IMR-90 (cell line): ENCODE results near the gene CP. TPM values are rescaled to one million over a fixed set of nuclear protein-coding genes. Genes with fewer than 3 reads are reported as not detected.

Experiments used
- ATAC-seq: fragments of 200-7000 bp; cut with Tn5 transposase; 2 replicates; pipeline ENCODE4 v1.9.1; 2020; ENCODE audit warnings: low read depth, mild to moderate bottlenecking, moderate library complexity
- BruUV-seq: library from RNA; stranded (reverse); fragments of 400-500 nt; replicated peaks from 2 replicates; lab custom pipeline; 2021; lab: Mats Ljungman, UMichigan
- CTCF ChIA-PET: fragments of 300-600 bp; formaldehyde crosslinking; extraction: SDS; loops from one replicate; lab custom pipeline; 2021; ENCODE audit warnings: antibody characterized with exemption; lab: Yijun Ruan, JAX
- POLR2A ChIA-PET: fragments of 300-600 bp; sonication (Branson Sonifier 250); formaldehyde crosslinking; loops from one replicate; lab custom pipeline; 2022; ENCODE audit warnings: antibody characterized with exemption; ENCODE audit not compliant: unreplicated experiment; lab: Charles Lee
- DNase-seq: peaks from one replicate; pipeline ENCODE4 v3.0.0; 2013
- H2AFZ ChIP-seq: replicated peaks from 2 replicates; pipeline ENCODE3; 2013; ENCODE audit warnings: low read length, mild to moderate bottlenecking; ENCODE audit not compliant: poor library complexity
- H2AK5ac ChIP-seq: 2 replicates; pipeline ENCODE4 v1.6.1; 2013; ENCODE audit warnings: low read depth, low read length, inconsistent platforms
- H2AK9ac ChIP-seq: replicated peaks from 2 replicates; pipeline ENCODE3; 2013; ENCODE audit warnings: mild to moderate bottlenecking, low read depth, low read length, moderate library complexity; ENCODE audit not compliant: poor library complexity
- H2BK120ac ChIP-seq: 2 replicates; pipeline ENCODE4 v1.6.1; 2013; ENCODE audit warnings: low read depth, low read length, inconsistent platforms
- H2BK15ac ChIP-seq: 3 replicates; pipeline ENCODE4 v1.6.1; 2013; ENCODE audit warnings: low read depth, low read length, inconsistent platforms
- H2BK20ac ChIP-seq: 2 replicates; pipeline ENCODE4 v1.6.1; 2013; ENCODE audit warnings: low read depth, mild to moderate bottlenecking, inconsistent platforms, low read length, moderate library complexity
- H2BK5ac ChIP-seq: 2 replicates; pipeline ENCODE4 v1.6.1; 2013; ENCODE audit warnings: mild to moderate bottlenecking, low read depth, low read length, inconsistent platforms; ENCODE audit not compliant: poor library complexity, severe bottlenecking
- H3K14ac ChIP-seq: replicated peaks from 2 replicates; pipeline ENCODE4 v1.6.1; 2013; ENCODE audit warnings: low read depth, low read length, inconsistent platforms
- H3K18ac ChIP-seq: 2 replicates; pipeline ENCODE4 v1.6.1; 2013; ENCODE audit warnings: low read depth, low read length, control low read depth
- H3K23ac ChIP-seq: 2 replicates; pipeline ENCODE4 v1.6.1; 2013; ENCODE audit warnings: low read depth, low read length, inconsistent platforms
- H3K27ac ChIP-seq: 2 replicates; pipeline ENCODE4 v1.5.1; 2013; ENCODE audit warnings: mild to moderate bottlenecking, control low read depth, low read length; ENCODE audit not compliant: insufficient read depth
- H3K27me3 ChIP-seq: 2 replicates; pipeline ENCODE4 v1.6.1; 2013; ENCODE audit warnings: low read length; ENCODE audit not compliant: control insufficient read depth, insufficient read depth
- H3K36me3 ChIP-seq: 2 replicates; pipeline ENCODE4 v1.6.1; 2013; ENCODE audit warnings: low read length, mixed read lengths; ENCODE audit not compliant: control insufficient read depth, insufficient read depth
- H3K4ac ChIP-seq: 2 replicates; pipeline ENCODE4 v1.6.1; 2013; ENCODE audit warnings: low read depth, low read length, inconsistent platforms
- H3K4me1 ChIP-seq: 2 replicates; pipeline ENCODE4 v1.6.1; 2013; ENCODE audit warnings: low read length, mixed read lengths; ENCODE audit not compliant: control insufficient read depth, insufficient read depth
- H3K4me2 ChIP-seq: 2 replicates; pipeline ENCODE4 v1.6.1; 2013; ENCODE audit warnings: low read depth, mild to moderate bottlenecking, control low read depth, low read length, moderate library complexity
- H3K4me3 ChIP-seq: 2 replicates; pipeline ENCODE4 v1.5.1; 2013; ENCODE audit warnings: low read depth, mild to moderate bottlenecking, control low read depth, low read length, moderate library complexity; ENCODE audit not compliant: insufficient read depth
- H3K56ac ChIP-seq: 2 replicates; pipeline ENCODE4 v1.6.1; 2013; ENCODE audit warnings: low read length, inconsistent platforms; ENCODE audit not compliant: insufficient read depth; ENCODE audit errors: extremely low read depth
- H3K79me1 ChIP-seq, 2 experiments: 2 replicates each; pipeline ENCODE4 v1.6.1; 2013; ENCODE audit warnings: low read length in 2 of 2, inconsistent platforms in 1 of 2, low read depth in 1 of 2
- H3K9ac ChIP-seq: 2 replicates; pipeline ENCODE4 v1.6.1; 2013; ENCODE audit warnings: low read depth, low read length, control low read depth
- H3K9me1 ChIP-seq: 2 replicates; pipeline ENCODE4 v1.6.1; 2013; ENCODE audit warnings: low read length, inconsistent platforms; ENCODE audit not compliant: insufficient read depth
- H3K9me3 ChIP-seq: 2 replicates; pipeline ENCODE4 v1.6.1; 2013; ENCODE audit warnings: low read length; ENCODE audit not compliant: control insufficient read depth, insufficient read depth
- H4K20me1 ChIP-seq: 2 replicates; pipeline ENCODE4 v1.6.1; 2013; ENCODE audit warnings: low read length, inconsistent platforms; ENCODE audit not compliant: insufficient read depth
- H4K5ac ChIP-seq: 2 replicates; pipeline ENCODE4 v1.6.1; 2013; ENCODE audit warnings: mild to moderate bottlenecking, low read depth, low read length, control low read depth
- H4K8ac ChIP-seq, 2 experiments: 2 replicates each; pipeline ENCODE4 v1.6.1; 2013; ENCODE audit warnings: low read depth in 2 of 2, low read length in 2 of 2, control low read depth in 1 of 2, inconsistent platforms in 1 of 2
- H4K91ac ChIP-seq: 2 replicates; pipeline ENCODE4 v1.6.1; 2013; ENCODE audit warnings: low read depth, low read length, inconsistent platforms; ENCODE audit not compliant: insufficient read depth
- BHLHE40 ChIP-seq: fragments of 150-350 bp; IDR thresholded peaks from 2 replicates; pipeline ENCODE4 v1.6.1; 2016; ENCODE audit warnings: mild to moderate bottlenecking, low read depth, low read length
- CEBPB ChIP-seq: IDR thresholded peaks from 2 replicates; pipeline ENCODE4 v1.6.1; 2012; ENCODE audit warnings: low read depth, low read length, improper control_type of control experiment
- CHD1 ChIP-seq: IDR thresholded peaks from 2 replicates; pipeline ENCODE4 v1.6.1; 2012; ENCODE audit warnings: low read depth, low read length, improper control_type of control experiment
- CTCF ChIP-seq: conservative IDR thresholded peaks from 2 replicates; pipeline ENCODE4 v1.5.1; 2012; ENCODE audit warnings: mild to moderate bottlenecking, low read depth, low read length, improper control_type of control experiment
- ELK1 ChIP-seq: fragments of 150-350 bp; IDR thresholded peaks from 2 replicates; pipeline ENCODE4 v1.6.1; 2016; ENCODE audit warnings: low read depth, mild to moderate bottlenecking, low read length, moderate library complexity, borderline replicate concordance
- MAZ ChIP-seq: IDR thresholded peaks from 2 replicates; pipeline ENCODE4 v1.6.1; 2012; ENCODE audit warnings: low read depth, mild to moderate bottlenecking, low read length, improper control_type of control experiment, moderate library complexity, borderline replicate concordance
- MXI1 ChIP-seq: IDR thresholded peaks from 2 replicates; pipeline ENCODE4 v1.6.1; 2012; ENCODE audit warnings: low read depth, mild to moderate bottlenecking, low read length, moderate library complexity, borderline replicate concordance
- NFE2L2 ChIP-seq: fragments of 150-350 bp; IDR thresholded peaks from 2 replicates; pipeline ENCODE4 v1.6.1; 2016; ENCODE audit warnings: low read depth, mild to moderate bottlenecking, low read length
- POLR2A ChIP-seq: IDR thresholded peaks from 2 replicates; pipeline ENCODE4 v1.6.1; 2012; ENCODE audit warnings: mild to moderate bottlenecking, low read depth, low read length
- RAD21 ChIP-seq: IDR thresholded peaks from 2 replicates; pipeline ENCODE4 v1.6.1; 2012; ENCODE audit warnings: low read length, improper control_type of control experiment
- RCOR1 ChIP-seq: IDR thresholded peaks from 2 replicates; pipeline ENCODE4 v1.6.1; 2012; ENCODE audit warnings: mild to moderate bottlenecking, low read length, improper control_type of control experiment; ENCODE audit not compliant: insufficient replicate concordance
- RFX5 ChIP-seq: IDR thresholded peaks from 2 replicates; pipeline ENCODE4 v1.8.0; 2012; ENCODE audit warnings: low read depth, mild to moderate bottlenecking, low read length, moderate library complexity
- USF2 ChIP-seq: fragments of 150-350 bp; IDR thresholded peaks from 2 replicates; pipeline ENCODE4 v1.6.1; 2017; ENCODE audit warnings: mild to moderate bottlenecking, antibody characterized with exemption, low read length, low read depth
- dilution Hi-C: fragments of 300-500 bp; cut with HindIII; formaldehyde crosslinking; loops from one replicate; pipeline ENCODE4 v1.14.3; 2018; ENCODE audit warnings: low sequenced_read_pairs; ENCODE audit not compliant: unreplicated experiment
- in situ Hi-C: fragments of 300-500 bp; cut with MboI; formaldehyde crosslinking; loops from 3 replicates; pipeline ENCODE4 v1.14.3; 2019; ENCODE audit warnings: low sequenced_read_pairs, inconsistent platforms, mixed read lengths
- intact Hi-C: fragments of 100-400 bp; cut with micrococcal nuclease; formaldehyde crosslinking; loops from 2 replicates; pipeline ENCODE4 v1.10.0; 2022
- polyA plus RNA-seq, 3 experiments: library from polyadenylated mRNA; depleted of rRNA; stranded (reverse); fragments of >200 nt; gene quantifications; 2 replicates each; pipeline ENCODE4 v1.2.3, GENCODE V29; 2012; ENCODE audit warnings: low replicate concordance in 1 of 3
- total RNA-seq: library from RNA; depleted of rRNA; stranded (reverse); fragments of >200 nt; gene quantifications from 2 replicates; pipeline ENCODE4 v1.2.3, GENCODE V29; 2012

The CP gene
- total and polyA plus RNA-seq, 2 of the 4 experiments (the other 2 are of a cell fraction): not detected

- Histone ChIP-seq H3K4ac (no peak overlapping the region), H3K9me1 (peaks cover 12% of the 10 kb centered on the region), H3K36me3 (peaks cover 19% of the 10 kb centered on the region), H2BK20ac (no peak overlapping the region), H4K8ac (no peak overlapping the region), H3K23ac (no peak overlapping the region), H2AK5ac (no peak overlapping the region), H2AFZ (no peak overlapping the region), H2AK9ac (no peak overlapping the region), H2BK15ac (no peak overlapping the region), H3K27me3 (no peaks in the 10 kb centered on the region), H3K9ac (no peak overlapping the region), H3K4me2 (no peak overlapping the region), H3K18ac (no peak overlapping the region), H4K20me1 (no peaks in the 10 kb centered on the region; the same call in 1 of the 2 replicates), H3K4me3 (no peak overlapping the region), H2BK120ac (no peak overlapping the region), H3K56ac (no peak overlapping the region), H3K9me3 (no peaks in the 10 kb centered on the region), H3K27ac (no peak overlapping the region), H3K79me1 (peaks cover 6 to 16% of the 10 kb centered on the region in 2 experiments; a peak in 3 of 4 replicates), H3K4me1 (peaks cover 7% of the 10 kb centered on the region), H4K5ac (no peak overlapping the region), H2BK5ac (no peak overlapping the region), H4K91ac (no peak overlapping the region), H3K14ac (no peak overlapping the region)
- CTCF ChIA-PET: no interaction called here
- in situ Hi-C loops (no loop called here), dilution Hi-C loops (no loop called here), intact Hi-C loops (no loop called here)
- no TSS peak for BruUV-seq
- no peak for TF ChIP-seq ELK1
- TF ChIP-seq CHD1: no peak
- no peak for TF ChIP-seq MAZ
- no peak for TF ChIP-seq RAD21
- TF ChIP-seq POLR2A: no peak
- no peak for TF ChIP-seq MXI1
- TF ChIP-seq RFX5: no peak
- no peak for TF ChIP-seq BHLHE40
- TF ChIP-seq RCOR1: no peak
- no peak for TF ChIP-seq CTCF
- no peak for TF ChIP-seq USF2
- no peak for TF ChIP-seq NFE2L2
- no peak for TF ChIP-seq CEBPB
- no peak for ATAC-seq
- POLR2A ChIA-PET: no interaction called here
- no peak for DNase-seq
Measured at GRCh38 chr3:149153402-149153801, 68.2 kb downstream of the CP start.
